NCI-H1694 (cell line): ENCODE results near the gene MEIG1.
"Not testable (repeated sequence)": the region's sequence is repeated elsewhere in the genome, so short reads cannot be mapped to it uniquely, and the experiment has no call there.

Source experiments
- DNase-seq: peaks from one replicate; lab custom pipeline; 2025; lab: John Stamatoyannopoulos, UW

The MEIG1 gene

GRCh38 chr10:14954934-14955333 lies 4.3 kb upstream of the MEIG1 start:
- DNase-seq = no peak

- no peak for DNase-seq
Observed at GRCh38 chr10:14958872-14959220, 342 bp upstream of the MEIG1 start.

- DNase-seq = no peak
Observed at GRCh38 chr10:14967897-14968296, 8.7 kb downstream of the MEIG1 start.

- peak; percentile 1 for DNase-seq
Observed at GRCh38 chr10:14971867-14972448, 12.8 kb downstream of the MEIG1 start.

GRCh38 chr10:14974153-14974998 lies 15.2 kb downstream of the MEIG1 start:
- DNase-seq = not testable (repeated sequence)

- DNase-seq = no peak
Observed at GRCh38 chr10:14975672-14976273, 16.6 kb downstream of the MEIG1 start.

- no peak for DNase-seq
Observed at GRCh38 chr10:14982744-14983143, 23.6 kb downstream of the MEIG1 start.

- not testable (repeated sequence) for DNase-seq
Observed at GRCh38 chr10:14989552-14989951, 30.4 kb downstream of the MEIG1 start.

GRCh38 chr10:14991035-14991749 lies 32.0 kb downstream of the MEIG1 start:
- not testable (repeated sequence) for DNase-seq

GRCh38 chr10:14992336-14992735 lies 33.1 kb downstream of the MEIG1 start:
- not testable (repeated sequence) for DNase-seq

GRCh38 chr10:14993500-14994455 lies 34.6 kb downstream of the MEIG1 start:
- not testable (repeated sequence) for DNase-seq

- no peak for DNase-seq
Observed at GRCh38 chr10:14995964-14996565, 36.9 kb downstream of the MEIG1 start.

- DNase-seq = not testable (repeated sequence)
Observed at GRCh38 chr10:15013530-15013929, 54.3 kb downstream of the MEIG1 start.

- DNase-seq = no peak
Observed at GRCh38 chr10:15015451-15015850, 56.3 kb downstream of the MEIG1 start.

GRCh38 chr10:15020966-15021365 lies 61.8 kb downstream of the MEIG1 start:
- not testable (repeated sequence) for DNase-seq
